ENCODE data around the gene PDE4A. TPM values are rescaled to one million over a fixed set of nuclear protein-coding genes. Genes with fewer than 3 reads are reported as not detected.

Gene PDE4A
- total and polyA plus RNA-seq, 2 donors (not counting 3 experiments of a cell fraction or from before 2014, with no cell fraction given) = 3.8 to 10.0 TPM

DNA sequence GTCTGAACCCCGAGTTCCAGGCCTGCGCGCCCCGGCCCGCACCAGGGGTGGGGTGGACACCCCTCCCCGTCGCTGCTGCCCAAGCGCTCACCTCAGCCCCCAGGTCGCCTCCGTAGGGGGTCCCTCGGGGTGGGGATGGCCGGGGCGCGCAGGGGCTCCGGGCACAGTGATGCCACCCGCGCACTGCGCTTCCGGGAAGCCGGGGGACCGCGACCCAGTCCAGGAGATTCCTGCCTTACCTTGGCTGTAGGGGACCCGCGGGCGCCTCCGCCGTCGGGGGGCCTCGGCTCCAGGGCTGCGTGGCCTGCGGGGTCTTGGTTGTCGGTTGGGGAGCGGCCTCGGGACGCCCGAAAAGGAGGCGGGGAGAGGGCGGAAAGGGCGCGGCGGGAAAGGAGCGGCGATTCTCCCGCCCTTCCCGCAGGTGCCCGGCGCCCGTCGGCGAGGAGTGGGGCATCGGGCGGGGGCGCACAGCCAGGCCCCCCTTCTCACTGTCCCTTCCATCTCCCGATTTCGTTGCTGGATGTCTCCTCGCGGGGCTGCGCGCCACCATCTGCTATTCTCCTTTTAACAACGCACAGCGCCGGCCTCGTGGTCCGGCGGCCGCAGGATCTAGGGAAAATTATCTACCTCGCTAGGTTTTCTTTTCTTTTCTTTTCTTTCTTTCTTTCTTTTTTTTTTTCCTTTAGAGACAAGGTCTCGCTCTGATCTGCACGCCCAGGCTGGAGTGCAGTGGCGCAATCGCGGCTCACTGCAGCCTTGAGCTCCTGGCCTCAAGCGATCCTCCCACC is 82.9 kb downstream of the PDE4A start, which contains the start of gene KEAP1:
Gene KEAP1 (minus strand): TSS at position 355 of the 788 bp plus-strand sequence. CDS start 3,323 bp downstream, outside the sequence.
- H3K9me1 ChIP-seq (replicated peaks; ENCODE audit: control insufficient read depth, extremely low read depth, insufficient read depth, low read length) = no peaks in the 10 kb centered on the region
- H2AFZ ChIP-seq (ENCODE audit: low read depth, low read length) = peak within 1 kb of the TSS; percentile 72
- H3K79me2 ChIP-seq (ENCODE audit: control insufficient read depth, insufficient read depth, low read length) = peaks cover 37% of the 10 kb centered on the region
- peak; percentile 40 for DNase-seq (ENCODE audit: low read depth, low spot score)
- dilution Hi-C loops (cut with MboI; ENCODE audit: extremely low pct_ligation_motif_present, low sequenced_read_pairs) (no loop called here), intact Hi-C loops (cut with micrococcal nuclease) (loop anchor here (5.0 to 10.0 kb wide), 2 partner anchors 149 to 592 kb away; partner anchors contain the start of gene ILF3)
- H3K36me3 ChIP-seq (ENCODE audit: control insufficient read depth in 2 of 2, extremely low read depth in 1 of 2, insufficient read depth in 2 of 2, low read length in 2 of 2) = peaks cover 5 to 8% of the 10 kb centered on the region in 2 experiments
- ChIA-PET POLR2A (no interaction called here), CTCF (interaction anchor here (0.6 to 0.7 kb wide), 2 partner anchors 24 to 328 kb away, joined by 3 to 4 read pairs; no protein-coding TSS in a partner anchor)
- FAIRE-seq = peak; percentile 79
- H3K4me1 ChIP-seq (ENCODE audit: control insufficient read depth, extremely low read depth, insufficient read depth, low read length) = peaks cover 7% of the 10 kb centered on the region
- no peaks in the 10 kb centered on the region for H4K20me1 ChIP-seq (replicated peaks; ENCODE audit: control insufficient read depth, extremely low read depth, insufficient read depth, low read length)
- H3K27me3 ChIP-seq (ENCODE audit: control insufficient read depth in 2 of 2, insufficient read depth in 2 of 2, low read length in 2 of 2) = no peaks in the 10 kb centered on the region
- no peaks in the 10 kb centered on the region for H3K9me3 ChIP-seq (replicated peaks; ENCODE audit: control insufficient read depth, insufficient read depth, low read length)
- no TSS peak for BruUV-seq (replicated peaks)
- peak within 1 kb of the TSS; percentile 99 for H3K9ac ChIP-seq (replicated peaks; ENCODE audit: extremely low read depth, insufficient read depth, low read length)
- H3K27ac ChIP-seq (ENCODE audit: insufficient read depth, low read depth, low read length) = peak within 1 kb of the TSS; percentile 94
- TF ChIP-seq, protein P1, sequence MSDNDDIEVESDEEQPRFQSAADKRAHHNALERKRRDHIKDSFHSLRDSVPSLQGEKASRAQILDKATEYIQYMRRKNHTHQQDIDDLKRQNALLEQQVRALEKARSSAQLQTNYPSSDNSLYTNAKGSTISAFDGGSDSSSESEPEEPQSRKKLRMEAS (IDR thresholded peaks at IDR 0.05; ENCODE audit: insufficient read depth, insufficient read length) = no peak
- no peak for TF ChIP-seq EZH2 (IDR thresholded peaks at IDR 0.05; ENCODE audit: borderline replicate concordance, low read depth, low read length, severe bottlenecking)
- TF ChIP-seq, protein P2, sequence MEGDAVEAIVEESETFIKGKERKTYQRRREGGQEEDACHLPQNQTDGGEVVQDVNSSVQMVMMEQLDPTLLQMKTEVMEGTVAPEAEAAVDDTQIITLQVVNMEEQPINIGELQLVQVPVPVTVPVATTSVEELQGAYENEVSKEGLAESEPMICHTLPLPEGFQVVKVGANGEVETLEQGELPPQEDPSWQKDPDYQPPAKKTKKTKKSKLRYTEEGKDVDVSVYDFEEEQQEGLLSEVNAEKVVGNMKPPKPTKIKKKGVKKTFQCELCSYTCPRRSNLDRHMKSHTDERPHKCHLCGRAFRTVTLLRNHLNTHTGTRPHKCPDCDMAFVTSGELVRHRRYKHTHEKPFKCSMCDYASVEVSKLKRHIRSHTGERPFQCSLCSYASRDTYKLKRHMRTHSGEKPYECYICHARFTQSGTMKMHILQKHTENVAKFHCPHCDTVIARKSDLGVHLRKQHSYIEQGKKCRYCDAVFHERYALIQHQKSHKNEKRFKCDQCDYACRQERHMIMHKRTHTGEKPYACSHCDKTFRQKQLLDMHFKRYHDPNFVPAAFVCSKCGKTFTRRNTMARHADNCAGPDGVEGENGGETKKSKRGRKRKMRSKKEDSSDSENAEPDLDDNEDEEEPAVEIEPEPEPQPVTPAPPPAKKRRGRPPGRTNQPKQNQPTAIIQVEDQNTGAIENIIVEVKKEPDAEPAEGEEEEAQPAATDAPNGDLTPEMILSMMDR (IDR thresholded peaks at IDR 0.05; ENCODE audit: extremely low read depth in 1 of 2, insufficient read depth in 1 of 2, low read depth in 1 of 2, low read length in 2 of 2) = no peak
- TF ChIP-seq GATA2 (IDR thresholded peaks at IDR 0.05; ENCODE audit: insufficient read depth, insufficient read length, low read depth, low read length) = no peak
- TF ChIP-seq MYC (IDR thresholded peaks at IDR 0.05; ENCODE audit: low read depth, low read length) = no peak
- TF ChIP-seq JUN (IDR thresholded peaks at IDR 0.05; ENCODE audit: borderline replicate concordance, insufficient read depth, insufficient read length, low read depth) = no peak
- no peak for TF ChIP-seq FOS (IDR thresholded peaks at IDR 0.05; ENCODE audit: borderline replicate concordance, insufficient read depth, low read length)
- TF ChIP-seq POLR2AphosphoS5 (IDR thresholded peaks at IDR 0.05; ENCODE audit: insufficient read depth, low read depth, low read length) = no peak
- TF ChIP-seq POLR2A (IDR thresholded peaks at IDR 0.05; ENCODE audit: low read depth, low read length) = no peak
- peak within 1 kb of the TSS; percentile 77 for H3K4me2 ChIP-seq (ENCODE audit: insufficient read depth, low read length)
- H3K4me3 ChIP-seq (replicated peaks in 1 of 3; ENCODE audit: insufficient read depth in 1 of 3, low read depth in 1 of 3, low read length in 3 of 3) = peak within 1 kb of the TSS; percentile 33 to 89 (median 75)

Data from endothelial cell of umbilical vein (primary cell).